22Rv1 (cell line): Measurements from ENCODE around the gene TRMT112.

ENCODE experiments used
- CTCF ChIP-seq: fragments of 450-650 bp; IDR thresholded peaks from 2 replicates; pipeline ENCODE4 v1.5.1; 2017; ENCODE audit warnings: mild to moderate bottlenecking
- ZFX ChIP-seq: fragments of 450-650 bp; IDR thresholded peaks from 2 replicates; pipeline ENCODE4 v1.6.1; 2017; ENCODE audit warnings: antibody characterized with exemption, borderline replicate concordance

- TF ChIP-seq CTCF, result no peak
- no peak for TF ChIP-seq ZFX
These were observed 41.2 kb upstream of the TRMT112 start for GRCh38 chr11:64358536-64358906.
